Common myeloid progenitor, CD34-positive (primary cell): Measurements from ENCODE around the gene USP26.
"Not testable (repeated sequence)": the region's sequence is repeated elsewhere in the genome, so short reads cannot be mapped to it uniquely, and the experiment has no call there.

ENCODE experiments used
- CTCF ChIA-PET: fragments of 350-600 bp; sonication (Branson Sonifier 250); formaldehyde crosslinking; loops from one replicate; lab custom pipeline; 2021; ENCODE audit warnings: antibody characterized with exemption; lab: Charles Lee
- POLR2A ChIA-PET: fragments of 350-600 bp; sonication (Branson Sonifier 250); formaldehyde crosslinking; loops from one replicate; lab custom pipeline; 2021; ENCODE audit warnings: antibody characterized with exemption; lab: Charles Lee
- DNase-seq, 3 donors: peaks; one replicate each; pipeline versions ENCODE4 v3.0.0 to v3.0.0-alpha.2; 2013
- H3K27ac ChIP-seq, 2 experiments: 1 replicate in 1 of 2; 2 replicates in 1 of 2; pipeline ENCODE4 v1.7.0; 2013; ENCODE audit warnings: inconsistent platforms in 2 of 2, low read length in 2 of 2, mild to moderate bottlenecking in 2 of 2, low read depth in 1 of 2, moderate library complexity in 1 of 2; ENCODE audit not compliant: severe bottlenecking in 2 of 2, insufficient read depth in 1 of 2, poor library complexity in 1 of 2
- H3K27me3 ChIP-seq, 5 experiments: replicated peaks in 2 of 5; 1 replicate in 3 of 5; 2 replicates in 2 of 5; pipeline versions ENCODE4 v1.6.1 to v1.7.0; 2013; ENCODE audit warnings: low read length in 4 of 5, mild to moderate bottlenecking in 2 of 5, moderate library complexity in 2 of 5, inconsistent platforms in 1 of 5; ENCODE audit not compliant: insufficient read depth in 5 of 5, control insufficient read depth in 4 of 5
- H3K36me3 ChIP-seq, 4 experiments: 1 replicate in 2 of 4; 2 replicates in 2 of 4; pipeline versions ENCODE4 v1.6.1 to v1.7.0; 2013; ENCODE audit warnings: low read length in 3 of 4, control low read depth in 1 of 4, mild to moderate bottlenecking in 1 of 4; ENCODE audit not compliant: control insufficient read depth in 4 of 4, insufficient read depth in 4 of 4
- H3K4me1 ChIP-seq, 4 experiments: 1 replicate in 3 of 4; 2 replicates in 1 of 4; pipeline versions ENCODE4 v1.6.1 to v1.7.1; 2013; ENCODE audit warnings: low read length in 3 of 4, mild to moderate bottlenecking in 3 of 4, control low read depth in 1 of 4, inconsistent platforms in 1 of 4, moderate library complexity in 1 of 4; ENCODE audit not compliant: control insufficient read depth in 4 of 4, insufficient read depth in 4 of 4; ENCODE audit errors: control extremely low read depth in 1 of 4
- H3K4me3 ChIP-seq, 7 experiments: 1 replicate in 4 of 7; 2 replicates in 3 of 7; pipeline versions ENCODE4 v1.5.1 to v1.7.0; 2013; ENCODE audit warnings: mild to moderate bottlenecking in 7 of 7, low read length in 6 of 7, moderate library complexity in 6 of 7, inconsistent platforms in 2 of 7, low read depth in 2 of 7, control low read depth in 1 of 7; ENCODE audit not compliant: insufficient read depth in 4 of 7, control insufficient read depth in 1 of 7; ENCODE audit errors: extremely low read depth in 1 of 7
- H3K9me3 ChIP-seq, 5 experiments: 1 replicate in 4 of 5; 2 replicates in 1 of 5; pipeline versions ENCODE4 v1.6.1 to v1.7.1; 2013; ENCODE audit warnings: low read length in 4 of 5, mild to moderate bottlenecking in 2 of 5, inconsistent platforms in 1 of 5, low read depth in 1 of 5, moderate library complexity in 1 of 5; ENCODE audit not compliant: control insufficient read depth in 4 of 5, insufficient read depth in 2 of 5; ENCODE audit errors: control extremely low read depth in 1 of 5
- WGBS: methylation state at CpG from one replicate; pipeline ENCODE4 v1.1.5; 2013; ENCODE audit not compliant: insufficient coverage; 5-methylcytosine and 5-hydroxymethylcytosine counted together

USP26 gene

DNA sequence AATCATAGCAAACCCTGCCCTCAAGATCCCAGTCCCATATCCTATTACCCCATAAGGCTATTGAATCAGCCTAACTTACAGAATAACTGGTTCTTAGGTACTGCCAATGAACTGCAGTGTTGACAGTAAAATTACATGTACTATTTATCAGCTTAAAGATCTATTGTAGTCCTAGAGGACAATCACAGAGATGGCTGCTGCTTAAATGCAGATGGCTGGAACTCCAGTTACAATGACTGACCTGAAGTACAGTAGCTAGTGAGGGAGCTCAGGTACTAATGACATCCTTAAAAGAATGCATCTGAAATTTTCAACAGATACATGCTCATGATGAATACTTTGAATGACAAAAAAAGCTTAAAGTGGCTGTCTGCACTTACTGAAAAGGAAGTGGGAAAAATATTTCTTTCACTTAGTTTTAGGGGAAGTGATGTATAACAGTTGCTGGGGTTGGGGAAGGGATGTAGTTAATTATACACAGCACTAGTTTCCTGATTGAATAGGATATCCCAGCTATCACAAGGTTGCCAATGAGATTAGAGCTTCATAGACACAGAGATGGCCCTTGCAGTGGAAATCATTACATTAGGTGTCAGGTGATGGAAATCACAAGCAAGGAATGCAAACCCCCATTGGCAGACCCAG lies 42.0 kb downstream of the USP26 start:
- Histone ChIP-seq H3K4me3 (no peak overlapping the region), H3K4me1 (no peaks in the 10 kb centered on the region), H3K9me3 (no peaks in the 10 kb centered on the region), H3K27me3 (no peaks in the 10 kb centered on the region), H3K27ac (no peak overlapping the region), H3K36me3 (no peaks in the 10 kb centered on the region)
- ChIA-PET POLR2A (no interaction called here), CTCF (interaction anchor here (0.6 kb wide), 1 partner anchor 1604 kb away, joined by 4 read pairs; no protein-coding TSS in a partner anchor)
- no peak for DNase-seq

DNA sequence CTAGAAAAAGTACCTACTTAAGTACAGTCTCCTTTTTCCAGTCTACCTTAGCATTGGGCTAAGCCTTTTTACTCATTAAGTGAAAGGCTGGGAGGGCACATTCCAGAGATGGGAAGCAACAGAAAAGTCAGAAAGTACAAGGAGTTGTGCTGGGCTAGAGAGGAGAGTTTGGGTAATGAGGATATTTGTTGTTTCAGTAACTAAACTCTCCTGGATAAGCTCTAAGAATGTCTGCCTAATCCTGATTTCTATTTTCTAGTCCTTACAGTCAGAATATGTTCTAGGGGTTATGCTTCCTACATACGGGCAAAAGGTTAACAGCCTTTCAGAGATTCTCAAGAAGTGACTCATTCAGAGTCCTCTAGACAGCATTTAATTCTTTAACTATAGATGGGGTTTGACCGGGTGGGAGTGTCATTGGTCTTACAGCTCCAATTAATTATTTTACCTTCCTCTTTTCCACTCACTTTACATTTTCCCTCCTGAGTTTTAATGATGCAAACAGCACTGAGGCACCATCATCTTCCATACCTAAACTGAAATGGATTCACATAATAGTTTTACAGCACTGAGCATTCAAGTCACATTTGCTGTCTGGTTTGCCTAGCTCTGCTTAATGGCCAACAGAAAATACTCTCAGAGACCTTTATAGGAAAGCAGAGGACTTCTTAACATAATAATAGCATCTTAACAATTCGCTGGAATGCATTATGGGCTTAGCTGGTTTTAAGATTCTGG lies 42.9 kb downstream of the USP26 start:
- DNase-seq = no peak
- Histone ChIP-seq H3K4me3 (no peak overlapping the region), H3K27ac (no peak overlapping the region), H3K27me3 (no peaks in the 10 kb centered on the region), H3K36me3 (no peaks in the 10 kb centered on the region), H3K4me1 (no peaks in the 10 kb centered on the region), H3K9me3 (no peaks in the 10 kb centered on the region)
- ChIA-PET POLR2A (no interaction called here), CTCF (interaction anchor here (0.6 kb wide), 1 partner anchor 1605 kb away, joined by 4 read pairs; no protein-coding TSS in a partner anchor)
- WGBS = 76% methylated on average over 3 of the region's 3 CpGs

DNA sequence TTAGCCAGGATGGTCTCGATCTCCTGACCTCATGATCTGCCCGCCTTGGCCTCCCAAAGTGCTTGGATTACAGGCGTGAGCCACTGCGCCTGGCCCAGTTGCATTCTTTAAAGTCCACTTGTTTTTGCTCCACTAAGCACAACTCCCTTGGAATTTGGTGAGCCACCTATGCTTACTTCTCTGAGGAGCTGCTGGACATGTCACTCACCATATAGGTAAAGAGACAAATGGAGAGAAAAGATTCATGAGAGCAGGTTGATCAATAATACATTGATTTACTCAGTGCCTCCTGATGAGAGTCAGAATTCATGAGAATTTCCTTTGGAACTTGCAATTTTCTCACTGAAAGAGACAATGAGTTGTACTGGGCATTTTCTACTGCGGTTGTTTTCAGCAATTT lies 48.2 kb downstream of the USP26 start:
- Histone ChIP-seq H3K4me3 (no peak overlapping the region), H3K9me3 (no peaks in the 10 kb centered on the region), H3K36me3 (no peaks in the 10 kb centered on the region), H3K27ac (no peak overlapping the region), H3K4me1 (no peaks in the 10 kb centered on the region), H3K27me3 (no peaks in the 10 kb centered on the region)
- ChIA-PET CTCF (no interaction called here), POLR2A (no interaction called here)
- WGBS = 93% methylated on average over 3 of the region's 5 CpGs
- DNase-seq = no peak

DNA sequence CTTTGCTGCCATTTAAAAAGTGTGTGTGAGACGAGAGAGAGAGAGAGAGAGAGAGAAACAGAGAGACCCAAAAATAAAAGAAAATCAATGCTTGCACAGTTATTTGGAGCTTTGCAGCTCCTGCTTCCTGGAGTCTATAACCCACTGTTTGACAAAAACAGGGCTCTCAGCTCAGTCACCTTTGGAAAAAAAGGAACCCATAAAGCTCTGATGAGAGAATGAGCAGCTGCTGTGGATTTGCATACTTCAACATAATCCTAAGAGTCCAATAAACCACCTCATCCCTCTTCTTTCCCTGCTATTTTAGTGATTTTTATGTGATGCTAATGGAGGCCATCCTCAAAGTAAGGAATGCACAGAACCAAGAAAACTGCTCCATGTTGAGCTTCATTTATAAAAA lies 50.3 kb downstream of the USP26 start:
- no CpG with 5 or more reads among the region's 1 CpG for WGBS
- no peaks in the 10 kb centered on the region for H3K9me3 ChIP-seq
- no peaks in the 10 kb centered on the region for H3K27me3 ChIP-seq
- ChIA-PET CTCF (no interaction called here), POLR2A (no interaction called here)
- H3K4me3 ChIP-seq = no peak overlapping the region
- H3K4me1 ChIP-seq = no peaks in the 10 kb centered on the region
- no peak overlapping the region for H3K27ac ChIP-seq
- no peak for DNase-seq
- no peaks in the 10 kb centered on the region for H3K36me3 ChIP-seq

DNA sequence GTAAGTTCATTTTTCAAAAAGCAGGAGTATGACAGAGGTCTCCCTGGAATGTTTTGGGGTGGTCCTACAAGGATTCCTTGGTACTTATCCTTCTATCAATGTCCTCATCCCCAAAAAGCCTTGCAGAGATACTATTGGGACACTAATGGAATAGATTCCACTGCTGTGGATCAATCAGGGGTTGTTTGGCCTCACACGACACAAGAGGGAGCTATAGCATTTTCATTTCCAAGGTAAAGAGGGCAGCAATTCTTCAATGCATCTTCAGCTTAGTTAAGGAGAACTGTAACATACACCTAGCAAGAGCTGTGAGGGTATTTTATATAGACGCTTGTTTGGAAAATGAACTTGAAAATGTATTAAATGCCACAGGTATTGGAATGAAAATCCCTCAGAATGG lies 50.9 kb downstream of the USP26 start:
- CTCF ChIA-PET = no interaction called here
- H3K4me3 ChIP-seq = no peak overlapping the region
- no peak for DNase-seq
- H3K4me1 ChIP-seq = no peaks in the 10 kb centered on the region
- POLR2A ChIA-PET = no interaction called here
- WGBS = 50% methylated on average over 2 of the region's 2 CpGs
- H3K27me3 ChIP-seq = no peaks in the 10 kb centered on the region
- H3K36me3 ChIP-seq = no peaks in the 10 kb centered on the region
- H3K9me3 ChIP-seq = no peaks in the 10 kb centered on the region
- no peak overlapping the region for H3K27ac ChIP-seq

DNA sequence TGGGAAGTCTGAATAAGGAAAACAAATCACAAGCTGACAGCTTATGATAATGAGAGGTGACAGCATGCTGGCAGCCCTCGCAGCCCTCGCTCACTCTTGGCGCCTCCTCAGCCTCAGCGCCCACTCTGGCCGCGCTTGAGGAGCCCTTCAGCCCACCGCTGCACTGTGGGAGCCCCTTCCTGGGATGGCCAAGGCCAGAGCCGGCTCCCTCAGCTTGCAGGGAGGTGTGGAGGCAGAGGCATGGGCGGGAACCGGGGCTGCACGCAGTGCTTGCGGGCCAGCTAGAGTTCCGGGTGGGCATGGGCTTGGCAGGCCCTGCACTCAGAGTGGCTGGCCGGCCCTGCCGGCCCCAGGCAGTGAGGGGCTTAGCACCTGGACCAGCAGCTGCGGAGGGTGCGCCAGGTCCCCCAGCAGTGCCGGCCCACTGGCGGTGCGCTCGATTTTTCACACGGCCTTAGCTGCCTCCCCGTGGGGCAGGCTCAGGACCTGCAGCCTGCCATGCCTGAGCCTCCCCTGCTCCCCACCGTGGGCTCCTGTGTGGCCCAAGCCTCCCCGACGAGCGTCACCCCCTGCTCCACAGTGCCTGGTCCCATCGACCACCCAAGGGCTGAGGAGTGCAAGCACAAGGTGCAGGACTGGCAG lies 52.6 kb downstream of the USP26 start:
- DNase-seq, H3K27me3 ChIP-seq, H3K27ac ChIP-seq, CTCF ChIA-PET, H3K4me3 ChIP-seq, H3K36me3 ChIP-seq, H3K4me1 ChIP-seq, POLR2A ChIA-PET, H3K9me3 ChIP-seq: not testable (repeated sequence)
- WGBS = 94% methylated on average over 27 of the region's 28 CpGs

DNA sequence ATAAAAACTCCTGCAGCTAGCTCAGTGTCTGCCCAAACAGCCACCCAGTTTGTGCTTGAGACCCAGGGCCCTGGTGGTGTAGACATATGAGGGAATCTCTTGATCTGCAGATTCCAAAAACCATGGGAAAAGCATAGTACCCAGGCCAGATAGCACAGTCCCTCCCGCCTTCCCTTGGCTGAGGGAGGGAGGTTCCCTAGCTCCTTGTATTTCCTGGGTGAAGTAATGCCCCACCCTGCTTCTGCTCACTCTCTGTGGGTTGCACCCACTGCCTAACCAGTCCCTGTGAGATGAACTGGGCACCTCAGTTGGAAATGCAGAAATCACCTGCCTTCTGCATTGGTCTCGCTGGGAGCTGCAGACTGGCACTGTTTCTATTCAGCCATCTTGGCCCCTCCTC lies 54.6 kb downstream of the USP26 start:
- Histone ChIP-seq H3K4me1 (no peaks in the 10 kb centered on the region), H3K27me3 (no peaks in the 10 kb centered on the region), H3K4me3 (no peak overlapping the region), H3K27ac (no peak overlapping the region), H3K36me3 (no peaks in the 10 kb centered on the region), H3K9me3 (peaks cover 0 to 4% (median 0%) of the 10 kb centered on the region in 5 experiments)
- ChIA-PET POLR2A (no interaction called here), CTCF (no interaction called here)
- no peak for DNase-seq
- 73% methylated on average over 2 of the region's 2 CpGs for WGBS
